Smooth muscle cell (in vitro differentiated cells): ENCODE measurements around the gene CHPF2. TPM values are rescaled to one million over a fixed set of nuclear protein-coding genes. Genes with fewer than 3 reads are reported as not detected.

Experiments
- DNase-seq: peaks from one replicate; lab custom pipeline; 2025; ENCODE audit not compliant: unreplicated experiment; lab: John Stamatoyannopoulos, UW
- H2AFZ ChIP-seq: fragments of 200-600 bp; sonication (generic); 2 replicates; pipeline ENCODE4 v1.6.0; 2016; ENCODE audit warnings: antibody characterized with exemption, low read depth, mild to moderate bottlenecking
- H3F3A ChIP-seq: fragments of 200-600 bp; sonication (generic); 2 replicates; pipeline ENCODE4 v1.6.0; 2017; ENCODE audit warnings: antibody characterized with exemption, low read depth
- H3K27ac ChIP-seq: fragments of 200-600 bp; sonication (generic); 2 replicates; pipeline ENCODE4 v1.5.1; 2016; ENCODE audit warnings: low read depth, mild to moderate bottlenecking
- H3K27me3 ChIP-seq: fragments of 200-600 bp; sonication (generic); 2 replicates; pipeline ENCODE4 v1.6.1; 2016; ENCODE audit warnings: low read depth, mild to moderate bottlenecking
- H3K36me3 ChIP-seq: fragments of 200-600 bp; sonication (generic); 2 replicates; pipeline ENCODE4 v1.5.1; 2016; ENCODE audit warnings: low read depth
- H3K4me1 ChIP-seq: fragments of 200-600 bp; sonication (generic); 2 replicates; pipeline ENCODE4 v1.5.1; 2016; ENCODE audit warnings: low read depth
- H3K4me2 ChIP-seq: fragments of 200-600 bp; sonication (generic); 2 replicates; pipeline ENCODE4 v1.6.0; 2016; ENCODE audit warnings: mild to moderate bottlenecking
- H3K4me3 ChIP-seq: fragments of 200-600 bp; sonication (generic); 2 replicates; pipeline ENCODE4 v1.5.1; 2016; ENCODE audit warnings: mild to moderate bottlenecking
- H3K79me2 ChIP-seq: fragments of 200-600 bp; sonication (generic); 2 replicates; pipeline ENCODE4 v1.6.0; 2016; ENCODE audit warnings: low read depth, mild to moderate bottlenecking
- H3K9ac ChIP-seq: fragments of 200-600 bp; sonication (generic); 2 replicates; pipeline ENCODE4 v1.6.0; 2016; ENCODE audit warnings: low read depth
- H3K9me3 ChIP-seq: fragments of 200-600 bp; sonication (generic); replicated peaks from 2 replicates; pipeline ENCODE4 v1.5.1; 2016; ENCODE audit warnings: low read depth
- H4K20me1 ChIP-seq: fragments of 200-600 bp; sonication (generic); 2 replicates; pipeline ENCODE4 v1.6.0; 2016; ENCODE audit warnings: low read depth
- CTCF ChIP-seq: fragments of 200-600 bp; sonication (generic); IDR thresholded peaks from 2 replicates; pipeline ENCODE4 v1.5.1; 2017; ENCODE audit warnings: borderline replicate concordance, mild to moderate bottlenecking, antibody characterized with exemption; ENCODE audit not compliant: insufficient read depth, poor library complexity, severe bottlenecking
- WGBS: methylation state at CpG from one replicate; pipeline ENCODE4 v1.1.7; 2016; ENCODE audit warnings: low lambda C conversion rate; 5-methylcytosine and 5-hydroxymethylcytosine counted together
- polyA plus RNA-seq: library from polyadenylated mRNA; unstranded; fragments of >200 nt; fragmentation: Nextera tagmentation; extraction: Ambion mirVana; gene quantifications from 2 replicates; pipeline ENCODE4 v1.2.1, GENCODE V29; 2016
- total RNA-seq: library from RNA; depleted of rRNA; stranded (reverse); fragments of >200 nt; gene quantifications from 2 replicates; pipeline ENCODE4 v1.2.3, GENCODE V29; 2014

Gene CHPF2
- total and polyA plus RNA-seq, 2 experiments from 2014 or later, result 42.3 to 70.8 TPM

GRCh38 chr7:151218170-151218569 lies 14.1 kb upstream of the CHPF2 start:
- peaks cover 56% of the 10 kb centered on the region for H3K36me3 ChIP-seq
- no peak overlapping the region for H3K9ac ChIP-seq
- H4K20me1 ChIP-seq, result no peaks in the 10 kb centered on the region
- H3K27ac ChIP-seq, result no peak overlapping the region
- H3K4me3 ChIP-seq, result no peak overlapping the region
- 95% methylated on average over 9 of the region's 9 CpGs for WGBS
- no peak overlapping the region for H3K4me2 ChIP-seq
- H3K4me1 ChIP-seq, result no peaks in the 10 kb centered on the region
- H3F3A ChIP-seq, result no peaks in the 10 kb centered on the region
- H2AFZ ChIP-seq, result no peak overlapping the region
- TF ChIP-seq CTCF, result no peak
- no peaks in the 10 kb centered on the region for H3K27me3 ChIP-seq
- H3K9me3 ChIP-seq, result no peaks in the 10 kb centered on the region
- H3K79me2 ChIP-seq, result no peaks in the 10 kb centered on the region
- no peak for DNase-seq

DNA sequence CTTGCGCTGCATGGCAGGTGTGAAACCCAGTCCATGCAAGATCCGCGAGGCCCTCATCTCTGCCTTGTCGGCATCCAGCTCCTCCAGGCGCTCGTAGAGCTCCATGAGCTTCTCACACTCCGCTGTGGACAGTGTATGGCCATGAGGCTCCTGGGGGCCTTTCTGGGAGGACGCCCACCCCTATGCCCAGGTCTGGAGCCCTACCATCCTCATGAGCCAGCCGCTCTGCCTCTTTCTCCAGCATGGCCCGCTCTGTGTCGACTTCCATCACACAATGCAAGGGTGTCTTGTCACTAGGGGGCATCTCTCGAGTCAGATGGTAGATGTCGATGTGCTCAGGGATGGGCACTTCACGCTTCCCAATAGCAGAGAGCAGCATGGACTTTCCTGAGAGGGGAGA lies 8.6 kb upstream of the CHPF2 start:
- Histone ChIP-seq H3K27ac (no peak overlapping the region), H3F3A (no peaks in the 10 kb centered on the region), H3K79me2 (peaks cover 20% of the 10 kb centered on the region), H3K9me3 (no peaks in the 10 kb centered on the region), H3K9ac (no peak overlapping the region), H3K4me1 (peaks cover 15% of the 10 kb centered on the region), H2AFZ (no peak overlapping the region), H4K20me1 (no peaks in the 10 kb centered on the region), H3K4me2 (no peak overlapping the region), H3K27me3 (no peaks in the 10 kb centered on the region), H3K36me3 (peaks cover 28% of the 10 kb centered on the region), H3K4me3 (no peak overlapping the region)
- TF ChIP-seq CTCF, result no peak
- no peak for DNase-seq
- WGBS, result 92% methylated on average over 12 of the region's 14 CpGs

DNA sequence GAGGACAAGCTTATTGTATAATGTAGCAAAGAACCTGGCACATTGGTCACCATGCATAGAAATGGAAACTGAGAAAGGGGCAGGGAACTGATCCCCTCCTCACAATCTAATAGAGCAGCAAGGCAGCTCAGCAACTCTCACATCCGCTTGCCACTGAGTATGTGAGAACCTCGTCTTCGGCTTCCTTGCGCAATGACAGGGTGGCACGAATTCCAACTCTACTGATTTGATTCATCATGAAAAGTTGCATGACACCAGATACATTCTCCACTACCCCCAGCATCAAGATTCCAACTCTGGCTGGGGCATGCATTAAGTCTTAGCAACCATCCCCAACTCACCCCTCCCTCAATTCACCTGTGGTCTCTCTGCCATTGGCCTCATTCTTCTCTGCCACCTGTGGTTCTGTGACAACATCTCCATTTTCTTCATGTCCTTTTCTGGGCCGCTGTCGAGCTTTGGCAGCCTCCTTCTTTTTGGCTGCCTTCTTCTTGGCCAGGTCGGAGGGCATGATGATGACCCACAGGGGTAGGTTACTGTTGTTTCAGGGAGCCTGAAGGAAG lies 6.3 kb upstream of the CHPF2 start:
- Histone ChIP-seq H3K4me2 (peak overlapping the region; percentile 94), H4K20me1 (no peaks in the 10 kb centered on the region), H3K9ac (peak overlapping the region; percentile 86), H3F3A (no peaks in the 10 kb centered on the region), H3K4me3 (peak overlapping the region; percentile 72), H3K27ac (no peak overlapping the region), H3K36me3 (peaks cover 12% of the 10 kb centered on the region), H3K27me3 (no peaks in the 10 kb centered on the region), H3K79me2 (peaks cover 20% of the 10 kb centered on the region), H3K9me3 (no peaks in the 10 kb centered on the region), H2AFZ (no peak overlapping the region), H3K4me1 (peaks cover 15% of the 10 kb centered on the region)
- no peak for DNase-seq
- 65% methylated on average over 8 of the region's 8 CpGs for WGBS
- TF ChIP-seq CTCF, result no peak

DNA sequence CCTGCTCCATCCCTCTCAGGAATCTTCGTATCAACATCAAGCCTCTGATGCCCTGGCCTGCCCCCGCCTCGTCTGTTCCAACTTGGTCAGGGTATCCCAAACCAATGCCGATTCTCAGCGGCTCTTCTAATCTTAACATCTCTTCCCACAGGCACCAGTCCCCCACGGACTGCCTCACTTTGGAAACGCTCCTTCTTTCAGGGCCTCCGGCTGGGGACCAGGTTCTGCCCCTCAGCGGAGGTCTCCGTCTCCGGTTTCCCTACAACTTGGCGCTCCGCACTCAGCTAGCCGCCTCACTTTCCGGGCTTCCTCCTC lies 5.8 kb upstream of the CHPF2 start:
- peaks cover 20% of the 10 kb centered on the region for H3K79me2 ChIP-seq
- H3K4me1 ChIP-seq, result peaks cover 16% of the 10 kb centered on the region
- H3K4me2 ChIP-seq, result peak overlapping the region; percentile 94
- peak overlapping the region; percentile 58 for H3K27ac ChIP-seq
- TF ChIP-seq CTCF, result no peak
- H3F3A ChIP-seq, result no peaks in the 10 kb centered on the region
- no peaks in the 10 kb centered on the region for H3K9me3 ChIP-seq
- H3K36me3 ChIP-seq, result peaks cover 10% of the 10 kb centered on the region
- peak overlapping the region; percentile 86 for H3K9ac ChIP-seq
- no peaks in the 10 kb centered on the region for H4K20me1 ChIP-seq
- peak overlapping the region; percentile 72 for H3K4me3 ChIP-seq
- DNase-seq, result no peak
- H3K27me3 ChIP-seq, result no peaks in the 10 kb centered on the region
- WGBS, result 5% methylated on average over 15 of the region's 15 CpGs
- peak overlapping the region; percentile 93 for H2AFZ ChIP-seq
